HG02870 (cell line): ENCODE measurements around the gene UBA52.

Experiments
- ATAC-seq: cut with Tn5 transposase; IDR thresholded peaks from one replicate; pipeline ENCODE4 v1.9.1; 2021; ENCODE audit warnings: mild to moderate bottlenecking, moderate library complexity; ENCODE audit not compliant: unreplicated experiment

Gene UBA52

DNA sequence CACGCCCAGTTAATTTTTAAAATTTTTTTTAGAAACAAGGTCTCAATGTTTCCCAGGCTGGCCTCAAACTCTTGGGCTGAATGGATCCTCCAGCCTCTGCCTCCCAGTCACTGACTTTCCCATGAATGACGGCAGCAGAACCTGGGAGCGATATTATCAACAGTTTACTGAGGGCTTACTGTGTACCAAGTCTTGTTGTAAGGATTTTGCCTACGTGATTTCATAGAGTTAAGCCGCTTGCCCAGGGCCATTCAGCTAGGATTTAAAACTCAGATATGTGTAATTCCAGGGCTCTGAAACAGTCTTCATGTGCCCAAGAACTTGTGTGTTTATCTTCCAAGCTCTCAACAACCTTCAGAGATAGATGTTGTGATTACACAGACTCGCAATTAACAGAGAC, 20.0 kb upstream of the UBA52 start:
- no peak for ATAC-seq

DNA sequence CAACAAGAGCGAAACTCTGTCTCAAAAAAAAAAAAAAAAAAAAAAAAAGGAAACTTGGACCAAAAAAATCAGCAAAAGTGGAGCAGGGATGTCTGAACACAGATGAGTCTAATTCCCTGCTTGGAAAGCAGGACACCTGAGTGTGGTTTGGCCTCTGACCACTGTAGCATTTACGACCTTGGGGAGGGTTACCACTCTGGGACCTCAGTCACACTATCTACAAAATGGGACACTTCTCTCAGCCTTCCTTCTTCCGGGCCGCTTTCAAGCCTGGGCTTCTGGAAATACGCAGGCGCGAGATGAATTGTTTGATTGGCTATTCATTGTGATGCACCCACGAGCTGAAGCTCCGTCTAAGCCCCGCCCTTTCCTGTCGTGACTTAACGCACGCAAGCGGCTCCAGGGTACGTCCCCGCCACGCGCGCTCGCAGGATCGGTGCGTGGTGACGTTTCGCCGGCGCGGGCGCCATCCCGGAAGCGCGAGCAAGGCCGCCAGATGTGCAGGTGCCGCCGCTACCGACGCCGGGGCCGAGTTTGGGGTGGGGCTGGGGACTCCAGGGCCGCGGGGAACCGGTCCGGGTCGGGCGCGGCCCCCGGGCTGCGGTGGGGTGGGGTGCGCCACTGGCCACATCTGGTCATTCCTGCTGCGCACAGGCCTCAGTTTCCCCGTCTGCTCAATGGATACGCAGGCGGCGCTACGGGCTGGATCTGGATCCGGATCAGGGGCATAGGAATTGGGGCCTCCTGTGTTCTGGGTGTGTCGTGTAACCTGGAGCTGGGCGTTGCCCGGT, 14.1 kb upstream of the UBA52 start, which contains the start of gene KXD1:
Gene KXD1 (plus strand): TSS at position 460 of the 791 bp plus-strand sequence. CDS start 4,187 bp downstream, outside the sequence.
- ATAC-seq, result peak; percentile 89

DNA sequence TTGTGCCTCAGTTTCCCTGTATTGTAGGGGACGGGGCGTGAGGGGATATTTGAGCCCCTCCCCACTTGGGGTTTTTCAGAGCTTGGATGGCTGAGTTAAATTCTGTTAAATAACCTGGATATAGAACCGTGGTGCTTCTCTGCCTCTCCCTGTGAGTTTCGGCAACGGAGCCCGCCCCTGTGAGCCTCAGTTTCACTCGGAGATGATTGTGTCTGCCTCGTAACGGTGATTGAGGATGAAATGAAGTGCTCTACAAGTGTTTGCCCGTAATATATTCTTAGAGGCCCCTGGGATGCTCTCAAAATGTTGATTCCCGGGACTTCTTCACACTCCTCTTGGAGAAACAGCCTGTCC, 13.5 kb upstream of the UBA52 start:
- no peak for ATAC-seq

DNA sequence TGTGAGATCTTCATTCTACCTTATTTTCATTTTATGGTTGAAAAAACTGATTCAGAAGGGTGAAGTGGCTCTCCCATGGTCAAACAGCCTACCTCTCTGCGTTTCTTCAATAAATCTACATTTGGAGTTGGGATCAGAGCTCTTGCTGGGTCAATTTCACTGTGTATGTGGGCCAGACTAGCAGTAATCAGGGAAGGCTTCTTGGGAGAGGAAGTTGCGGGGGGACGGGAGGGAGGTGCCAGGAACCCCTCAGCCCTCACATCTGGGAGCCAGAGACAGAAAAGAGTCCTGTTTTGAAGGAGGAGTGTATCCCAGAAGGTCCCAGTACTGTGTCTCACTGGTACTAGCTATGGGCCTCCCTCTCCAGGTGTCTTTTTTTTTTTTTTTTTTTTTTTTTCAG, 13.1 kb upstream of the UBA52 start:
- no peak for ATAC-seq

DNA sequence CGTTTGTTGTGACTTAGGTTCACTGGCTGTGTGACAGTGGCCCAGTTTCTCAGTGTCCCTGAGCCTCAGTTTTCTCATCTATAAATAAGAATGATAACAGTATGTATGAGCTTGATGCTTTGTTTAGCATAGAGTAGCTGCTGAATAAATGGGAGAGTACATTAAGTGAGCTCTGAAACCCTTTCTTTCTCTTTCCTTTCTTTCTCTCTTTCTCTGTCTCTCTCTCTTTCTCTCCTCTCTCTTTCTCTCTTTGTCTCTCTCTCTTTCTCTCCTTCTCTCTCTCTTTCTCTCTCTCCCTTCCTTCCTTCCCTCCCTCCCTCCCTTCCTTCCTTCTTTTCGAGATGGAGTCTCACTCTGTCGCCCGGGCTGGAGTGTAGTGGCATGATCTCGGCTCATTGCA, 12.0 kb upstream of the UBA52 start:
- ATAC-seq, result no peak

DNA sequence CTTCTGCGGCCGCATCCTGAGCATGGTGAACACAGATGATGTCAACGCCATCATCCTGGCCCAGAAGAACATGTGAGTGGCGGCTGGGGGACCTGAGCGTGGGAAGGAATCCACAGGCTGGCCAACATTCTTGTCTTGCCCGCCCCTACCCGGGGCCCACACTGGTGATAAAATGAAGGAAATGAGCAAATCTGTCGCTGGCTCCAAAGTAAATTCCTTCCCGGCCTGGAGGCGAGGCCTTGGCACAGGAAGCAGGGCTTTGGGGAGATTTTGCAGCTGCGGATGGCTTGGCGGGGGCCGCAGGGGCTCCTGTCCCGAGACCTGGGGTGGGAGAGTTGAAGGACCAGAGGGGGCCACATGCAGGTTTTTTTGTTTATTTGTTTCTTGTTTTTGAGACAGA, 9.6 kb upstream of the UBA52 start:
- no peak for ATAC-seq

DNA sequence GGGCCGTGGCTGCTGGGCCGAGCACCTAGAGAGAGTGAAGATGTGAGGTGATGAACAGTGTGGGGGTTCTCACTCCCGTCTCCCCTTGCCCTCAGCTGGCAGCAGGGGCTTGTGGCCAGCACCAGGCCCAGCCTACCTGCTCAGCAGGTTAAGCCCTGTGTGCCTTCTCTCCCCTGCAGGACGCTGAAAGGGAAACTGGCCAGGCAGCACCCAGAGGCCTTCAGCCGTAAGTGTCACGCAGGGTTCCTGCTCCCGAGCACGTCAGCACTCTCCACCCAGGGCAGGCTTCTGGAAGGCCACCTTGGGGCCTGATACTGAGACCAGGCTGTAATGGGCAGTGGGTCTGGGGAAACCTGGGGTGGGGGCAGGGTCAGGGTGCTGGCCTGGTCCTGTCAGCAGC, 4.7 kb upstream of the UBA52 start:
- ATAC-seq, result no peak

DNA sequence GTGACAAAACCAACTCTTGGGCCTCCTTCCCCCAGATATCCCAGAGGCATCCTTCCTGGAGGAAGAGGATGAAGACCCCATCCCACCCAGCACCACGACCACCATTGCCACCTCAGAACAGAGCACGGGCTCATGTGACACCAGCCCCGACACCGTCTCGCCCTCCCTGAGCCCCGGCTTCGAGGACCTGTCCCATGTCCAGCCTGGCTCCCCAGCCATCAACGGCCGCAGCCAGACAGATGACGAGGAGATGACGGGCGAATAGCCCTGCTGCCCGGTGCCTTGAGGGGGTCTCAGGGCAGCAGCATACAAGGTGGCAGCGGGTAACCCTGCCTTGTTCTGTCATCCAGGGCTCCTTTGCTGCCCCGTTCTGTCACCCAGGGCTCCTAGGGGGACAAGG, 3.3 kb upstream of the UBA52 start:
- ATAC-seq, result no peak

DNA sequence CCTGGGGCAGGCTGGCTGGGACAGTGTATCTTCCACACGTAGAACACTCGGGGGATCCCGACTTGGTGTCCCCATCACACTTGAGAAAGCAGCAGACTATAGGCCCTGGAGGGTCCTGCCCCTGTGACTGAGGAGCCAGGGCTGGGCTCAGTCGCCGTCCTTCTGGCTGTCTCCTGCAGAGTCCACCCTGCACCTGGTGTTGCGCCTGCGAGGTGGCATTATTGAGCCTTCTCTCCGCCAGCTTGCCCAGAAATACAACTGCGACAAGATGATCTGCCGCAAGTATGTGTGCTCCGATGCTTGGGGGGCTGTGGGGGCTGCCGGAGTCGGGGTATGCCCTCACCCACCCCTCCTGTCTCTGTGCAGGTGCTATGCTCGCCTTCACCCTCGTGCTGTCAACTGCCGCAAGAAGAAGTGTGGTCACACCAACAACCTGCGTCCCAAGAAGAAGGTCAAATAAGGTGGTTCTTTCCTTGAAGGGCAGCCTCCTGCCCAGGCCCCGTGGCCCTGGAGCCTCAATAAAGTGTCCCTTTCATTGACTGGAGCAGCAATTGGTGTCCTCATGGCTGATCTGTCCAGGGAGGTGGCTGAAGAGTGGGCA, 3.1 kb downstream of the UBA52 start:
- no peak for ATAC-seq

DNA sequence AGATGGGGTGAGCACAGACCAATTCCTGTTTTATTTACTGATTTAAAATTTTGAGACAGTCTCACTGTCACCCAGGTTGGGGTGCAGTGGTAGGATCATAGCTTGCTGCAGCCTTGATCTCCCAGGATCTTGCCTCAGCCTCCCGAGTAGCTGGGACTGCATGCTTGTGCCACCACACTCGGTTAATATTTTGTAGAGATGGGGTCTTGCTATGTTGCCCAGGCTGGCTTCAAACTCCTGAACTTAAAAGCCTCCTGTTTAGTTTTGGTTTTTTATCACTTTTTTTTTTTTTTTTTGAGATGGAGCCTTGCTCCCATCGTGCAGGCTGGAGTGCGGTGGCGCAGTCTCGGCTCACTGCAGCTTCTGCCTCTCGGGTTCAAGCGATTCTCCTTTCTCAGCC, 4.7 kb downstream of the UBA52 start:
- no peak for ATAC-seq

DNA sequence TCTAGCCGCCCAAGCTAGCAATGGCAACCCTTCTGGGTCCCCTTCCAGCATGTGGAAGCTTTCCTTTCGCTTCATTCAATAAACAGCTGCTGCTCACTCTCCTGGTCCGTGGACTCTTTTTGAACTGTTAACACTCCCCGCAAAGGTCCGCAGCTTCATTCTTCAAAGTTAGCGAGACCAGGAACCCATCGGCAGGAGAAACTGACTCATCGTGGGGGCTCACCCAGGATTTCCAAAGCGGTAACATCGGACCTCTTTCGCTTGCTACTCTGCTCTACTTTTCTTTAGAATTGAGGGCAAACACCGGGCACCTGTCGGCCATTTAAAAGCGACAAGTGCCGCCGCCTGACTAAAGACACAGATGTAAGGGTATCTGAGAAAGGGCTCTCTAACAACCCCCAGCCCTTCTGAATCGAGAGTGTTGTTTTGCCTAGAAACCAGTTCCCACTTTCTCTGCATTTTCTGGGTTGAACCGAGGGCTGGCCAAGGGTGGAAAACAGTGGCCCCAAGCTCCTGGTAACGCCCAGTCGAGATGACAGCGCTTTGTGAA, 5.8 kb downstream of the UBA52 start:
- no peak for ATAC-seq

DNA sequence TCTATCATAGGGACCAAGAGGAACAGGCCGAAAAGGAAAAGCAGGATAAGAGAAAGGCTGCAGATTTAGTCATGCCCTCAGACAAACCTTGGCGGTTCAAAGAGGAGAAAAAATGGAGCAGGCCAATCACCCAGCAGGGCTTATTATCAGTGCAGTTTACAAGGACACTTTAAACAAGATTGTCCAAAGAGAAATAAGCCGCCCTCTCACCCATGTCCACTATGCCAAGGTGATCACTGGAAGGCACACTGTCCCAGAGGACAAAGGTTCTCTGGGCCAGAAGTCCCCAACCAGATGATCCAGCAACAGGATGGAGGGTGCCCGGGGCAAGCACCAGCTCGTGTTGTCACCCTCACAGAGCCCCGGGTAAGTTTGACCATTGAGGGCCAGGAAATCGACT, 8.7 kb downstream of the UBA52 start:
- ATAC-seq, result no peak

DNA sequence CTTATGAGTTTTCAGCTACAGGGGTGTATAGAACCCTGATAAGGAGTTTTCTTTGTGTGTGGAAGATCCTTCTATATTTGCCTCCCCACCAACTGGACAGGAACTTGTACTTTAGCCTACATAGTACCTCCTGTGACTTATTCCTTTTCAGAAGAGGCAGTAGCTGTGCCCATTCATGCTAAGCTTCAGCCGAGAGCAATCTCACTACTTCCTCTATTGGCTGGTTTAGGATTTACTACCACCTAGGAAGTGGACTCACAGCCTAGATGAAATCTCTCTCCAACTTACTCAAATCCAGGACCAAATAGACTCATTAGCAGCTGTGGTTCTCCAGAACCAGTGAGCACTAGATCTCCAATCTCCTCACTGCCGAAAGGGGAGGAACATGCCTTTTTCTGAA, 14.6 kb downstream of the UBA52 start:
- ATAC-seq, result no peak

DNA sequence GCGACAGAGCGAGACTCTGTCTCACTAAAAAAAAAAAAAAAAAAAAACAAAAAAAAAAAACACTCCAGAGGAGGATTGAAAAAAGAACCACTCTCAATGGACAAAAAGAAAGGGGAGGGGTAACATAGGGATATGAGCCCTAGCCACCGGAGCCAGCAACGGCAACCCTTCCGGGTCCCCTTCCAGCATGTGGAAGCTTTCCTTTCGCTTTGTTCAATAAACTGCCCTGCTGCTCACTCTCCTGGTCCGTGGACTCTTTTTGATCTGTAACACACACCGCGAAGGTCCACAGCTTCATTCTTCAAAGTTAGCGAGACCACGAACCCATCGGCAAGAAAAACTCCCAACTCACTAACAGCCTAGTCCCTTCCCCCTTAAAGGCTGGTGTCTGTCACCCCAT, 15.9 kb downstream of the UBA52 start:
- no peak for ATAC-seq

DNA sequence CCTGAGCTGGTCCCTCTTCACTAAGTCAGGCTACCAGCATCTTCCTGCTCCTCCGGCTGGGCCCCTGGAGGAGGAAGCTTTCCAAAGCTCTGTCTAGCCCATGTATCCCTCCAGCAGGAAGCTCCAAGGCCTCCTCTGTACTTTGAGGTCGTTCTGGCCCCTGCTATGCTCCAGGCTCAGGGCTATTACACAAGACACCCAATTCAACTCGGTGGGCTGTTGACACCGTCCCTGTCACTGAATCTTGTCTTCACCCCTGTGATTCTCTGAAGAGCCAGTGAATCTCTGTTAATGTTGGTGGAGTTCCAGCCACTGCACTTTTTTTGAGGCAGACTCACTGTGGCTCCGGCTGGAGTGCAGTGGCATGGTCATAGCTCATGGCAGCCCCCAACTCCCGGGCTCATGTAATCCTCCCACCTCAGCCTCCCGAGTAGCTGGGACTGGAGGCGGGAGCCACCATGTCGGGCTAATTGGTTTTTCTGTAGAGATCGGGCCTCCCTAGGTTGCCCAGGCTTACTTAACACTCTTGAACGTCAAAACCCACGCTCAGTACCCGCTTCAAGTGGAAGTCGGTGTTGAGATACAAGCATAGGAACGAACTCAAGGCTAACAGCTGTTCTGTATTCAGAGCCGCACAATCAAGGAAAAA, 16.4 kb downstream of the UBA52 start:
- no peak for ATAC-seq

DNA sequence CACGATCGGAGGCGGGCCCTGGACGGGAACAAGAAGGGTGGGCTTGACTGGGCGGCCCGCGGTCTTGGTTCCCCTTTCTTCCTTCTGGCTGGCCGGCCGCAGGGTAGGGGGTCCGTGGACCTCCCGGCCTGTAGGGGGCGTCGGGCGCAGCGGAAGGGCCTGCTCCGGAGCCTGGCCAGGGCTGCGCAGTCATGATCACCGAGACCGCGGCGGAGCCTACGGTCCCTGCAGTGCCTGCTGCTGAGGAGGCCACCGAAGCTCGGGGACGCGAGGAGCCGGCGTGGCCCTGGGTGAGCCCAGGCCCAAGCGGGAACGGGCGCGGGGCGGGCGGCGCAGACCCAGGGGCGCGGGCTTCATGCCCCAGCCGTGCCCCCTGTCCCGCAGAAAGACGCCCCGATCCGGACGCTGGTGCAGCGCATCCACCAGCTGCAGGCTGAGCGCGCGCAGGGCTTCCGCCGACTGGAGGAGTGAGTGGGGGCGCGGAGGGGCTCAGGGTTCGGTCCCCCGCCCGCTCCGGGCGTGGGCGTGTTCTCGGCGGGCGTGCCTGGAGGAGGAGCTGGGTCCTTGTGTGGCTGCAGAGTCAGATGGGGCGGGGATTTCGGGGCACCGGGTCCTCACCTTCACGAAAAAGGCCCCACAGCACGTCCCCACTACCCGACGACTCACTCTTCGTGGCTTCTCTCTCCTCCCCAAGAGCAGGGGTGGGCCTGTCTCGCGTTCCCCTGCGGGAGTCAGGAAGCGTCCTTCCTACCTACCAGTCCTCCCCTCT, 17.1 kb downstream of the UBA52 start, which contains the start of gene REX1BD:
Gene REX1BD (plus strand): TSS at position 188 of the 769 bp plus-strand sequence. CDS start 4 bp downstream, at position 192.
- peak; percentile 68 for ATAC-seq

DNA sequence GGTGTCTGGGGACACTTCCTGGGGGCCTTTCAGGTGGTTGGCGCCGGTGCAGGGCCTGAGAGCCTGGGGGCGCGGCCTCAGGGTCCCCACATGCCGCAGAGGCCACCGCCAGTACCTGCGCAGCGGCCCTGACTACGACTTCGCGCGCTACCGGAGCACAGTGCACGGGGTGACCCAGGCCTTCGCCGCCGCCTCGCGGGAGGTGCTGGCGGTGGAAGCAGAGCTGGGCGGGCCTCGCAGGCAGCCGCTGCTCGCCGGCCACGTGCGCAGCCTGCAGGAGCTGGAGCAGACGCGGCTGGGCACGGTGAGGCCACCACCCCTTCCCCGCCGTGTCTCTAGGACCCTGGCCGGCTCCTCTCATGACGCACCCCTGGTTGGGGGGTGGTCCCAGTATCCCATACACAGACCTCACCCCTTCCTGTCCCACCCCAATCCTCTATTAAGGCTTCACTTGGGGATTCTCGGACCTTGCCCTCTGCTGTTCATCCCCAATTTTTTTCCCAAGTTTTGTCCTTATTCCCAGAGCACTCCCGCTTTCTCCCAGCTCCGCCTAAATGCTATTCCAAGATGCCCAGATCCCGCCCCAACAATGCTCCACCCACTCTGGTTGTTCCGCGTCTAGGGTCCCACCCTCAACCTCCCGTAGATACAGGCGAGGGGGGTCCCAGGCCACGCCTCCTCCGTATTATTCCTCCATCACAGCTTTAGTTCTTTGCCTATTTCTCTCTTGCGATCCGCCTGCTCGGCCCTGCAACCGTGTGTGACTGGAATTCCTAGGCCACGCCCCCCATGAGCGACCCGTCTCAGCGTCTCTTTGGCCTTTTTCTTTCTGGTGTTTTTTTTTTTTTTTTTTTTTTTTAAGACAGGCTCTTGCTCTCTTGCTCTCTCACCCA, 18.0 kb downstream of the UBA52 start:
- peak; percentile 26 for ATAC-seq

DNA sequence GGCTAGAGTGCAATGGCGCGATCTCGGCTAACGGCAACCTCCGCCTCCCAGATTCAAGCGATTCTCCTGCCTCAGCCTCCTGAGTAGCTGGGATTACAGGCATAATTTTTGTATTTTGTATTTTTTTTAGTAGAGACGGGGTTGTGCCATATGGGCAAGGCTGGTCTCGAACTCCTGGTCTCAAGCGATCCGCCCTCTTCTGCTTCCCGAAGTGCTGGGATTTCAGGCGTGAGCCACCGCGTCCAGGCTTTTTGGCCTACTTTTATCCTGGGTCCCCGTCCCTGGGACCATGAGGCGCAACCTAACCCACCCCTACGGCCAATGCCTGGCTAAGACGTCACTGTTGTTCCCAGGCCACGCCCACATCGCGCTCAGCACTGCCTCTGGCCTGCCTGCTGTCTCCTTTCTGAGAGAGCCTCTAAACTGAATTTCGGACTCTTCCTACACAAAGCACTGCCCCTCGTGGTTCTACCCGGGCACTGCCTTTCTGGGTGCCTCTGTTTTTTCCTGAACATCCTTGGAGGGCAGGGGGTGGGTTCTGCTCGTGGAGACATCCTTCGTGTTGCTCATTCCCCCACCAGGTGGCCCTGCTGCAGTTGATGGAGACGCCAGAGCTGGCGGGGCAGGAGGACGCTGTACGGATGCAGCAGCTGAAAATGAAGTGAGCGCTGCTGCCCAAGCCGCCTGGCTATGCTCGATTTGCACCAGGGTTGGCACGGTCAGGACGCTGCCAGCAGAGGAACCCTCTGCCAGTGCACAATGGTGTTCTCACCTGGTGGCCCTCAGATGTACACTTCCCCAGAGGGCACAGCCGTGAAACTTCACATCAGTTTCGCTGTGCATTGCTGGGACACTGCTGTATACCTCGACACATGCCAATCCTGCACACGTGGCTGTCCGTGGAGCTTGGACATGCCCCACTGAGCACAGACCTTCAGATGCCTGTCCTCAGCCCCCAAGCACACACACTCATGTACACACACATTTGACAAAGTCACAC, 18.9 kb downstream of the UBA52 start:
- no peak for ATAC-seq
